ENCODE data around the gene ACACA.

GRCh38 chr17:37338847-37339246 lies 67.8 kb downstream of the ACACA start:
- TF ChIP-seq ZFP30 (CRISPR knock-in tag; IDR thresholded peaks at IDR 0.05), result no peak
- TF ChIP-seq, protein P1, sequence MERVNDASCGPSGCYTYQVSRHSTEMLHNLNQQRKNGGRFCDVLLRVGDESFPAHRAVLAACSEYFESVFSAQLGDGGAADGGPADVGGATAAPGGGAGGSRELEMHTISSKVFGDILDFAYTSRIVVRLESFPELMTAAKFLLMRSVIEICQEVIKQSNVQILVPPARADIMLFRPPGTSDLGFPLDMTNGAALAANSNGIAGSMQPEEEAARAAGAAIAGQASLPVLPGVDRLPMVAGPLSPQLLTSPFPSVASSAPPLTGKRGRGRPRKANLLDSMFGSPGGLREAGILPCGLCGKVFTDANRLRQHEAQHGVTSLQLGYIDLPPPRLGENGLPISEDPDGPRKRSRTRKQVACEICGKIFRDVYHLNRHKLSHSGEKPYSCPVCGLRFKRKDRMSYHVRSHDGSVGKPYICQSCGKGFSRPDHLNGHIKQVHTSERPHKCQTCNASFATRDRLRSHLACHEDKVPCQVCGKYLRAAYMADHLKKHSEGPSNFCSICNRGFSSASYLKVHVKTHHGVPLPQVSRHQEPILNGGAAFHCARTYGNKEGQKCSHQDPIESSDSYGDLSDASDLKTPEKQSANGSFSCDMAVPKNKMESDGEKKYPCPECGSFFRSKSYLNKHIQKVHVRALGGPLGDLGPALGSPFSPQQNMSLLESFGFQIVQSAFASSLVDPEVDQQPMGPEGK (CRISPR knock-in tag; IDR thresholded peaks at IDR 0.05; ENCODE audit: borderline replicate concordance), result no peak
- TF ChIP-seq TCF4 (CRISPR knock-in tag; IDR thresholded peaks at IDR 0.05; ENCODE audit: borderline replicate concordance), result no peak
- no peak for TF ChIP-seq CREB5 (CRISPR knock-in tag; IDR thresholded peaks at IDR 0.05; ENCODE audit: low read depth)
- TF ChIP-seq RARB (CRISPR knock-in tag; IDR thresholded peaks at IDR 0.05), result no peak
